HCT116 (cell line): ENCODE measurements around the gene OR4D2. TPM values are rescaled to one million over a fixed set of nuclear protein-coding genes. Genes with fewer than 3 reads are reported as not detected.

Experiments
- ATAC-seq: fragments of 200-7000 bp; cut with Tn5 transposase; 2 replicates; pipeline ENCODE4 v1.9.1; 2020; ENCODE audit warnings: mild to moderate bottlenecking, moderate library complexity
- BruUV-seq: library from RNA; stranded (reverse); fragments of 400-500 nt; replicated peaks from 2 replicates; lab custom pipeline; 2021; lab: Mats Ljungman, UMichigan
- CTCF ChIA-PET: fragments of 300-600 bp; sonication (Branson Sonifier 250); formaldehyde crosslinking; loops from one replicate; lab custom pipeline; 2021; ENCODE audit warnings: antibody characterized with exemption; lab: Charles Lee
- POLR2A ChIA-PET: fragments of 300-600, 350-600 bp; sonication (Branson Sonifier 250); formaldehyde crosslinking; loops from one replicate; lab custom pipeline; 2021; ENCODE audit warnings: antibody characterized with exemption; lab: Charles Lee
- RAD21 ChIA-PET, 2 experiments: fragments of 300-600 bp; sonication (Branson Sonifier 250); formaldehyde crosslinking; loops; one replicate each; lab custom pipeline; 2023; ENCODE audit warnings: low total read pairs in 2 of 2; ENCODE audit not compliant: uncharacterized antibody in 2 of 2, unreplicated experiment in 2 of 2, low non-redundant PET in 1 of 2; lab: Charles Lee
- DNase-seq: peaks from one replicate; pipeline ENCODE4 v3.0.0-alpha.2; 2010; ENCODE audit warnings: low read depth, low spot score
- H2AFZ ChIP-seq: fragments of 200-600 bp; shearing (Covaris generic), sonication (generic); 2 replicates; pipeline ENCODE4 v1.6.1; 2017; ENCODE audit warnings: low read depth, mixed run types, mixed read lengths, antibody characterized with exemption, low read length; ENCODE audit not compliant: poor library complexity, severe bottlenecking
- H3K27ac ChIP-seq: 2 replicates; pipeline ENCODE4 v1.5.1; 2012; ENCODE audit warnings: low read depth, low read length
- H3K27me3 ChIP-seq: fragments of 200-600 bp; sonication (generic); 2 replicates; pipeline ENCODE4 v1.6.1; 2016; ENCODE audit warnings: mixed run types, low read length, mixed read lengths; ENCODE audit not compliant: insufficient read depth
- H3K36me3 ChIP-seq, 2 experiments: fragments of 200-500 bp in 1 of 2; fragments of 200-600 bp in 1 of 2; sonication (Bioruptor generic) in 1 of 2; sonication (generic) in 1 of 2; 2 replicates each; pipeline versions ENCODE4 v1.5.1 to v1.6.1; 2014 to 2016; ENCODE audit warnings: low read length in 2 of 2, inconsistent platforms in 1 of 2, mixed read lengths in 1 of 2, mixed run types in 1 of 2; ENCODE audit not compliant: insufficient read depth in 2 of 2, control insufficient read depth in 1 of 2
- H3K4me1 ChIP-seq, 2 experiments: fragments of 200-600 bp in 1 of 2; sonication (generic) in 1 of 2; 2 replicates each; pipeline versions ENCODE4 v1.5.1 to v1.6.1; 2012 to 2017; ENCODE audit warnings: low read length in 2 of 2, inconsistent platforms in 1 of 2, mild to moderate bottlenecking in 1 of 2, mixed read lengths in 1 of 2, mixed run types in 1 of 2, moderate library complexity in 1 of 2; ENCODE audit not compliant: insufficient read depth in 2 of 2, control insufficient read depth in 1 of 2
- H3K4me2 ChIP-seq: fragments of 200-600 bp; sonication (generic); 2 replicates; pipeline ENCODE4 v1.6.1; 2017; ENCODE audit warnings: mixed run types, low read length, mixed read lengths
- H3K4me3 ChIP-seq, 2 experiments: fragments of 200-600 bp in 1 of 2; sonication (generic) in 1 of 2; replicated peaks in 1 of 2; 2 replicates each; pipeline ENCODE4 v1.5.1; 2011 to 2016; ENCODE audit warnings: low read length in 2 of 2, control low read depth in 1 of 2, low read depth in 1 of 2, mild to moderate bottlenecking in 1 of 2, mixed read lengths in 1 of 2, mixed run types in 1 of 2
- H3K79me2 ChIP-seq: fragments of 200-600 bp; sonication (generic); 2 replicates; pipeline ENCODE4 v1.6.1; 2017; ENCODE audit warnings: mild to moderate bottlenecking, mixed run types, low read length, moderate library complexity, mixed read lengths; ENCODE audit not compliant: insufficient read depth
- H3K9ac ChIP-seq: fragments of 200-600 bp; sonication (generic); 2 replicates; pipeline ENCODE4 v1.6.1; 2016; ENCODE audit warnings: low read length, mixed read lengths
- H3K9me2 ChIP-seq: fragments of 200-600 bp; sonication (generic), shearing (Covaris generic); 2 replicates; pipeline ENCODE4 v1.6.1; 2017; ENCODE audit warnings: mixed run types, mild to moderate bottlenecking, moderate library complexity; ENCODE audit not compliant: insufficient read depth
- H3K9me3 ChIP-seq, 2 experiments: fragments of 200-500 bp in 1 of 2; fragments of 200-600 bp in 1 of 2; sonication (Bioruptor generic) in 1 of 2; sonication (generic) in 1 of 2; 2 replicates each; pipeline ENCODE4 v1.6.1; 2014 to 2017; ENCODE audit warnings: low read length in 2 of 2, mixed read lengths in 2 of 2, inconsistent platforms in 1 of 2, low read depth in 1 of 2, mild to moderate bottlenecking in 1 of 2, mixed run types in 1 of 2, moderate library complexity in 1 of 2; ENCODE audit not compliant: control insufficient read depth in 1 of 2, insufficient read depth in 1 of 2
- H4K20me1 ChIP-seq: fragments of 200-600 bp; sonication (generic), shearing (Covaris generic); 2 replicates; pipeline ENCODE4 v1.6.1; 2017; ENCODE audit warnings: mixed run types, mild to moderate bottlenecking, moderate library complexity; ENCODE audit not compliant: insufficient read depth
- CBX3 ChIP-seq: IDR thresholded peaks from 2 replicates; pipeline ENCODE4 v1.6.1; 2012; ENCODE audit warnings: low read depth
- CEBPB ChIP-seq: IDR thresholded peaks from 2 replicates; pipeline ENCODE4 v1.6.1; 2012; ENCODE audit warnings: low read depth
- FOSL1 ChIP-seq: IDR thresholded peaks from 2 replicates; pipeline ENCODE4 v1.6.1; 2012; ENCODE audit warnings: low read depth
- JUND ChIP-seq: IDR thresholded peaks from 2 replicates; pipeline ENCODE4 v1.6.1; 2012
- POLR2AphosphoS5 ChIP-seq: IDR thresholded peaks from 2 replicates; pipeline ENCODE4 v1.6.1; 2011; ENCODE audit warnings: mild to moderate bottlenecking, low read depth, low read length, moderate library complexity
- SP1 ChIP-seq: IDR thresholded peaks from 2 replicates; pipeline ENCODE4 v1.6.1; 2012; ENCODE audit warnings: low read depth
- SRF ChIP-seq: IDR thresholded peaks from 2 replicates; pipeline ENCODE4 v1.6.1; 2012; ENCODE audit warnings: low read depth
- YY1 ChIP-seq: IDR thresholded peaks from 2 replicates; pipeline ENCODE4 v1.6.1; 2011; ENCODE audit warnings: low read length, low read depth, moderate library complexity, mild to moderate bottlenecking; ENCODE audit not compliant: insufficient replicate concordance; ENCODE audit errors: extremely low read depth
- ZBTB33 ChIP-seq: IDR thresholded peaks from 2 replicates; pipeline ENCODE4 v1.6.1; 2011; ENCODE audit warnings: mild to moderate bottlenecking, low read length, moderate library complexity; ENCODE audit not compliant: insufficient replicate concordance; ENCODE audit errors: extremely low read depth
- ZNF274 ChIP-seq: fragments of 200-500 bp; sonication (Bioruptor generic); IDR thresholded peaks from 2 replicates; pipeline ENCODE4 v1.6.1; 2014; ENCODE audit warnings: mild to moderate bottlenecking, low read depth, low read length, inconsistent platforms
- intact Hi-C: fragments of 100-400 bp; cut with micrococcal nuclease; formaldehyde crosslinking; loops from 2 replicates; pipeline ENCODE4 v1.10.0; 2022
- total RNA-seq: library from RNA; stranded (reverse); gene quantifications from one replicate; pipeline ENCODE4 v1.2.1, GENCODE V29; 2021; ENCODE audit not compliant: unreplicated experiment
- TF ChIP-seq, protein P1 (sequence below): IDR thresholded peaks from 2 replicates; pipeline ENCODE4 v1.6.1; 2012
- TF ChIP-seq, protein P2 (sequence below): IDR thresholded peaks from 2 replicates; pipeline ENCODE4 v1.6.1; 2012; ENCODE audit warnings: low read depth

Gene OR4D2
- total RNA-seq, 1 experiment from 2014 or later = not detected

DNA sequence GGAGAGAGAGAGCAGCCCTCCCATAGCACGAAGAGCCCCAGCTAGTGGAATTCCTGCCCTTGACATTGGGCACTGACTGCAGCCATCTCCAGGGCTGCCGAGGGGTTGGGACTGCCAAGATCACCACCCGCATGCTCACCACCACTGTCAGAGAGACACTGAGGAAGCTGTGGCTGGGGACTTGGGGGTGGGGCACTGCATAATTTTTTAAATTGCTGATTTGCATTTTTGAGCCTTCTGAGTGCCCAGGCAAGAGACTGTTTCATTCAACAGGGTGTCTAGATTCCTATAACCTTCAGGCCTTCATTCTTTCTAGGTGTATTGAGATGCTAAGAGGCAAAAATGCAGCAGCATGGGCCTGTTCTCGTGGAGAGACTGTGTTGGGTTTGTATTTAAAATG, 16.7 kb downstream of the OR4D2 start:
- H3K4me2 ChIP-seq = no peak overlapping the region
- DNase-seq (no peak), ATAC-seq (no peak)
- H3K9me3 ChIP-seq = no peaks in the 10 kb centered on the region
- ChIA-PET POLR2A (no interaction called here), RAD21 (no interaction called here), CTCF (interaction anchor here (1.1 to 1.8 kb wide), 2 partner anchors 11 to 17 kb away, joined by 4 to 6 read pairs; no protein-coding TSS in a partner anchor)
- H3K79me2 ChIP-seq = no peaks in the 10 kb centered on the region
- H4K20me1 ChIP-seq = no peaks in the 10 kb centered on the region
- H3K27me3 ChIP-seq = 0 out of 2 replicates have a peak, but pooled peaks cover 7% of the 10 kb centered on the region
- intact Hi-C loops = no loop called here
- no peak overlapping the region for H2AFZ ChIP-seq
- H3K4me1 ChIP-seq = peaks cover 8 to 15% of the 10 kb centered on the region in 2 experiments; a peak in 3 of 4 replicates
- no peak for TF ChIP-seq SP1
- no peak for TF ChIP-seq JUND
- no peak for TF ChIP-seq POLR2AphosphoS5
- no peak for TF ChIP-seq SRF
- TF ChIP-seq ZBTB33 = no peak
- TF ChIP-seq YY1 = no peak
- TF ChIP-seq FOSL1 = no peak
- TF ChIP-seq ZNF274 = no peak
- TF ChIP-seq, protein P1, sequence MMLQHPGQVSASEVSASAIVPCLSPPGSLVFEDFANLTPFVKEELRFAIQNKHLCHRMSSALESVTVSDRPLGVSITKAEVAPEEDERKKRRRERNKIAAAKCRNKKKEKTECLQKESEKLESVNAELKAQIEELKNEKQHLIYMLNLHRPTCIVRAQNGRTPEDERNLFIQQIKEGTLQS = no peak
- no peak for TF ChIP-seq CBX3
- TF ChIP-seq, protein P2, sequence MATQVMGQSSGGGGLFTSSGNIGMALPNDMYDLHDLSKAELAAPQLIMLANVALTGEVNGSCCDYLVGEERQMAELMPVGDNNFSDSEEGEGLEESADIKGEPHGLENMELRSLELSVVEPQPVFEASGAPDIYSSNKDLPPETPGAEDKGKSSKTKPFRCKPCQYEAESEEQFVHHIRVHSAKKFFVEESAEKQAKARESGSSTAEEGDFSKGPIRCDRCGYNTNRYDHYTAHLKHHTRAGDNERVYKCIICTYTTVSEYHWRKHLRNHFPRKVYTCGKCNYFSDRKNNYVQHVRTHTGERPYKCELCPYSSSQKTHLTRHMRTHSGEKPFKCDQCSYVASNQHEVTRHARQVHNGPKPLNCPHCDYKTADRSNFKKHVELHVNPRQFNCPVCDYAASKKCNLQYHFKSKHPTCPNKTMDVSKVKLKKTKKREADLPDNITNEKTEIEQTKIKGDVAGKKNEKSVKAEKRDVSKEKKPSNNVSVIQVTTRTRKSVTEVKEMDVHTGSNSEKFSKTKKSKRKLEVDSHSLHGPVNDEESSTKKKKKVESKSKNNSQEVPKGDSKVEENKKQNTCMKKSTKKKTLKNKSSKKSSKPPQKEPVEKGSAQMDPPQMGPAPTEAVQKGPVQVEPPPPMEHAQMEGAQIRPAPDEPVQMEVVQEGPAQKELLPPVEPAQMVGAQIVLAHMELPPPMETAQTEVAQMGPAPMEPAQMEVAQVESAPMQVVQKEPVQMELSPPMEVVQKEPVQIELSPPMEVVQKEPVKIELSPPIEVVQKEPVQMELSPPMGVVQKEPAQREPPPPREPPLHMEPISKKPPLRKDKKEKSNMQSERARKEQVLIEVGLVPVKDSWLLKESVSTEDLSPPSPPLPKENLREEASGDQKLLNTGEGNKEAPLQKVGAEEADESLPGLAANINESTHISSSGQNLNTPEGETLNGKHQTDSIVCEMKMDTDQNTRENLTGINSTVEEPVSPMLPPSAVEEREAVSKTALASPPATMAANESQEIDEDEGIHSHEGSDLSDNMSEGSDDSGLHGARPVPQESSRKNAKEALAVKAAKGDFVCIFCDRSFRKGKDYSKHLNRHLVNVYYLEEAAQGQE = no peak
- no peak for TF ChIP-seq CEBPB
- no peak overlapping the region for H3K9ac ChIP-seq
- no TSS peak for BruUV-seq
- H3K36me3 ChIP-seq = no peaks in the 10 kb centered on the region
- H3K27ac ChIP-seq = no peak overlapping the region
- H3K4me3 ChIP-seq = no peak overlapping the region
- no peaks in the 10 kb centered on the region for H3K9me2 ChIP-seq
